Cerebellar cortex (tissue), 1 donor: ENCODE data around the gene RMND1.
A peak's percentile ranks its signal among the peaks of the same experiment; 100 is the strongest.
"Not testable (repeated sequence)": the region's sequence is repeated elsewhere in the genome, so short reads cannot be mapped to it uniquely, and the experiment has no call there.

Source experiments
- DNase-seq: peaks from one replicate; pipeline ENCODE4 v3.0.0-alpha.2; 2015; ENCODE audit warnings: low spot score

RMND1 gene

DNA sequence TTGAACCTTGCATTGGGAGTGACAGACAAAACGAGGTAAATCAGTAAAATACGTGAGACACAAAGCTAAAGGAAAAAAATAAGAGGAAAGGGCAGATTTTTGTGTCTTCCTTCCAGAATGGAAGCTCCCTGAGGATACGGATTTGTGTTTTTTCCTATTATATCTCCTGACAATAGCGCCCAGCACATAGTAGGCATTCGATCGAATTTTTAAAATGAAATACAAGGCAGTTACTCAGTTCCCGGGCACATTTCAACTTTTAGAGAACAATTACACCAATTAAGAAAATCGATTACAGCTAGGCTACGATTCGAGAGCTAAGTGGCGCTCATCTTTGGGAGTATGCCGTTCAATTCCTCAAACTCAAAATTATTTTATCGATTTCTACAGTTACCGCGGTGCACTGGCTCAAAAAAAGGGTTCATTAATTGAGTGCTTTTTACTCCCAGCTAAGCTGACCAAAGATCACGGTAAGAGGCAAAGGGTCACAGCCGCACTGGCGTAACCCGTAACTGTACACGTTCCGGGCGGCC, 443 bp downstream of the RMND1 start:
- no peak for DNase-seq

DNA sequence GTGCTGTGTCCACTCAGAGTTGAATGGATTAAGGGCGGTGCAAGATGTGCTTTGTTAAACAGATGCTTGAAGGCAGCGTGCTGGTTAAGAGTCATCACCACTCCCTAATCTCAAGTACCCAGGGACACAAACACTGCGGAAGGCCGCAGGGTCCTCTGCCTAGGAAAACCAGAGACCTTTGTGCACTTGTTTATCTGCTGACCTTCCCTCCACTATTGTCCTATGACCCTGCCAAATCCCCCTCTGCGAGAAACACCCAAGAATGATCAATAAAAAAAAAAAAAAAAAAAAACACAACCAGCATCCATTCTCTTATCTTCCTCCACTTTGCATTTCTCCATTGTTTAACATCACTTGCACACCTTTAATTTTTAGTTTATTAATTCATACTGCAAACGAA, 998 bp downstream of the RMND1 start:
- not testable (repeated sequence) for DNase-seq

DNA sequence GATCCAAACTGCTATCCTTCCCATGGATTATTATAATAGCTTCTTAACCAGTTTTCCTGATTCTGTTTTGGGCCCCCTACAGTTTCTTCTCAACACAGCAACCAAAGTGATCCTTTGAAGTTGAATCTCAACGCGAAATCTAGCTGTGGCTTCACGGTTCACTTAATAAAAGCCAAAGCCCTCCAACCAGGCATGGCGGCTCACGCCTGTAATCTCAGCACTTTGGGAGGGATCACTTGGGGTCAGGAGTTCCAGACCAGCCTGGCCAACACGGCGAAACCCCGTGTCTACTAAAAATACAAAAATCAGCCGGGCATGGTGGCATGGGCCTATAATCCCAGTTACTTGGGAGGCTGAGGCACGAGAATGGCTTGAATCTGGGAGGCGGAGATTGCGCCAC, 3.3 kb downstream of the RMND1 start:
- no peak for DNase-seq

DNA sequence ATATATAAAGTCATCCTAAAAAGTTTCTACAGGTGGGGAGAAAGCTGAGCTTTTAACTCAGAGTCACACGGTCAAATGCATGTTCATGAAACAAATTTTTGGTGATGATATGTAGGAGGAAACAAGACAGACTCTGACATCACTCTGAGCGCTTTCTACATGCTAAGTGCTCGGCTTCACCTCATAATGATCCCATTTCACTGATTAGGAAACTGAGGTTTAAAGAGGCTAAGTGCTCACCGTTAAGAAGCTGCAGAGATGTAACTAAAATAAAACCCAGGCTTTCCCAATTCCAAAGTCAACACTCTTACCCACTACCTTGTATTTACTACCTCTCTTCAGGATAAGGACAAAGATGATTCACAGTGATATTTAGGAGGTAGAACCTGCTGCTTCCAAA, 4.7 kb downstream of the RMND1 start:
- DNase-seq, result no peak

DNA sequence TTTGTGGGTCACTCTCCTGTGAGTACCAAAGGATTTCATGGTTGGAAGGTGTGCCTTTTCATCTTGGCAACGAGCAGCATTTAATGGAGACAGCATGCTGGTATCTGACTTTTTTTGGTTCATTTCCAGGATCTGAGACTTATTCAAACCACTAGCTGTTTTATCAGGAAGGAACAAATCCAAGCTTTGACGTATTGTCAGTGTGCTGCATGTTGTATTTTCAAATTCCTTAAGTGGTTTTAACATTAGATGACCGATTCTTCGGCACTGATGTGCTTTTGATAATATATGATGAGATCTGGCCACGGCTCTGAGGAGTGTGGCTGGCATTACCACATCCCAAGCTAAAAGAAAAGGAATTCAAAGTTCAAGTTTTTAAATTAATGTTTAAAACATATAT, 6.4 kb downstream of the RMND1 start:
- DNase-seq, result peak; percentile 29

DNA sequence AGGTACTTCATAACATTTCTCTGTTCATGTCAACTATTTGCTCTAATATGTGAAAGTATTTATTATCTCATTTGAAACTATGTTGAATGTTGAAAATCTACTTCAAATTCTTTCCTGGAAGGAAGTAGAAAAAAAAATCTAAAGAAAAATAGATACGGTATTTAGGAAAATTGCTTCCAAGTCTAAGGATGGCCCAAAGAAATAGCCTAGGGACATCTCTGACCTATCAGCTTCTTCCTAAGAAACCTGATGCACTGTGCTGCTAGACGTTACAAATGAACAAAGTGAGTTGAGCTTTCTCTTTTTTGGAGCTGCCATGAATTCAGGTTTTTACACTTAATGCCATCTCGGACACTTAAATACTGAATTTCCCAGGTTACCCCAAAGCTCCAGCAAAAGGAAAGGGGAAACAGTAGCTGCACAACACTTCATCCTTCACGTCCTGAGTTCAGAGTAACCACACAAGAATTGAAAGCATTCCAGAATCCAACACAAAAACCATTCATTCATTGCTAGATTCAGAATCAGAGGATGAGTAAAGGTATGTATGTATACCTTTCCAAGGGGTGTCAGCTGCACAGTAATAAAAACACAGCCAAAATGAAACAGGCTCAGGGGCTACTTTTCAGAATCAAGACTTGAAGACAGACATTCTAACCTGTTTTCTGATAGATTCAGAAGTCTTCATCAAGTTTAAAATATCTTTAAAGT, 7.9 kb downstream of the RMND1 start:
- no peak for DNase-seq

DNA sequence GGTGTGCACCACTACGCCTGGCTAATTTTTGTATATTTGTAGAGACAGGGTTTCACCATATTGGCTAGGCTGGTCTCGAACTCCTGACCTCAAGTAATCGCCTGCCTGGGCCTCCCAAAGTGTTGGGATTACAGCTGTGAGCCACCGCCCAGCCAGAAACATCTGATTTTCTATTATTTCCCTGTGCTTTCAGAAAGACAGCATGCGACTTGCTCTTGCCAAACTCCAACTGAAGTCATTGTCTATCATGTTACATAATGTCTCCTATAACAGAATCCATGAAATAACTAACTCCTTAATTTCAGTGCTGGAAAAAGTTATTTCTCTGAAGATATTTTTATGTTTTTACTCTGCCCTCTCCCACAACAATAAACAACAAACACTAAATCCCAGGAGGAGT, 8.5 kb downstream of the RMND1 start:
- DNase-seq, result no peak

DNA sequence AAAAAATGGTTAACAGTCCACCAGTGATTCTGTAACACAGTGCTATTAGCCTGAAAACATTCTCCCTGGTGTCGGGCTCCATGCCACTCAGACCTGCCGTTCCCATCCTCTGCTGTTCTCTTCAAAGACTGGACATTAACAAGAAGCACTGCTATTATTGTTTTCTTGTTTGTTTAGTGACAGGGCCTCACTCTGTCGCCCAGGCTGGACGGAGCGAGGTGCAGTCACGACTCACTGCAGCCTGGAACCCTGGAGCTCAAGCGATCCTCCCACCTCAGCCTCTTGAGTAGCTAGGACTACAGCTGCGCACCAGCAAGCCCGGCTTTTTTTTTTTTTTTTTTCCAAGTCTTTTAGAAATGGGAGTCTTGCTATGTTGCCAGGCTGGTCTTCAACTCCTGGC, 9.6 kb downstream of the RMND1 start:
- no peak for DNase-seq

DNA sequence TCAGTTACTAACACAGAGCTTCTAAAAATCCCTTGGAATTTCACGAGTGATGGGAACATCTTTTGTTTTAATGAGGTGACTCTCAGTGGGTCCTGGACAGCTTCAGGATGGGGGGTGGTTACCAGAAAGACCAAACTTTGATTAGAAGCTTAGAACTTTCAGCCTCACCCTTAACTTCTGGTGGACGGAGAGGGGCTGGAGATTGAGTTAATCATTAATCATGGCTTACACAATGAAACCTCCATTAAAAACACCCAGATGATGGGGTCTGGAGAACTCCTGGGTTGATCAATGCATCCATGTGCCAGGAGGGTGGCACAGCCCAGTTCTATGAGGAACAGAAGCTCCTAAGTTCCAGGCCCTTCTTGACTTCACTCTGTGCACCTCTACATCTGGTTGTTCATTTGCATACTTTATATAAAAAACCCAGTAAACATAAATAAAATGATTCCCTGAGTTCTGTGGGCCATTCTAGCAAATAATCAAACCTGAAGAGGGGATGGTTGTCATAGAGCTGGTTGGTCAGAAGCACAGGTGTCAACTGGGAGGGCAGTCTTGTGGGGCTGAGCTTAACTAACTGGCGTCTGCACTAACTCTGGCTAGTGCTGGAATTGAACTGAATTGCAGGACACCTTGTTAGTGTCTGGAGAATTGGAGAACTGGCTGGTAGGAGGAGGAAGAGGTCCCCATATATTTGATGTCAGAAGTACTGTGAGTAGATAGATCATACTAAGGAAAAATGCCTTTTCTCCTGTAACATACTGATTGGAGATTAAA, 10.3 kb downstream of the RMND1 start:
- no peak for DNase-seq

DNA sequence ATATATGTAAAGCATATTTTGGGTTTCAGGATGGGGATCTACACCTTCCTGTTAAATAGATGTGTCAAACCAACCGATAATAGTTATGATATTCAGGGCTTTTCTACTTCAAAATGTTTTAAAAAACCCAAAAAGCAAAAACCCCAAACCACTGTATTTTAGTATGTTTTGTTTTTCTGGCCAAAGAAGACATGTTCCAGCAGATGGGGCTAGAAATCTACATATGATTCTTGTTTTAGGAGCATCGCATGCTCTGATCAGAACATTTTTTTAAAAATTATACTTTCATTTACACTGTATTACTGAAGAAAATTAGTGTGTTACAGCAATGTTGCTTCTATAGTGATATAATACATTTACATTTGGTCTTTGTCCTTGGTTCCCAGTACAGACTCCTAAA, 11.0 kb downstream of the RMND1 start:
- no peak for DNase-seq

DNA sequence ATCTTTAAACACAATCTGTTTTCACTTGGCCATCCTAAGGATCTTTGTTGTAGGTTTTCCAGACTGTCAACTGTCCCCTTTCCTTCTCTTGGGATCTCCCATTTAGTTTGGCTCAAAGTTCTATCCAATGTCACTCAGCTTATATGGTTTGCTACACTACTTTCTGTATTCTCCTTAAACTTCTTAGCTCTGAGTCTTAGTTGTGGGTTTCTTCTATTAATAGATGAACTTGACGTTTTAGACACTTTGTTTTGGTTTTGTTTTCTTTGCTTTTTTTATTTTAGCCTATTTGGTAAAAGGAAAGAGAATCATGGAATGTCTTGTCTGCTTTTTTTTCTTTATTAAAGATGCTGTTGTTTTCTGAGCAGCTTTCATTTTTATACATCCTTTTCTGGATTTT, 11.4 kb downstream of the RMND1 start:
- no peak for DNase-seq

DNA sequence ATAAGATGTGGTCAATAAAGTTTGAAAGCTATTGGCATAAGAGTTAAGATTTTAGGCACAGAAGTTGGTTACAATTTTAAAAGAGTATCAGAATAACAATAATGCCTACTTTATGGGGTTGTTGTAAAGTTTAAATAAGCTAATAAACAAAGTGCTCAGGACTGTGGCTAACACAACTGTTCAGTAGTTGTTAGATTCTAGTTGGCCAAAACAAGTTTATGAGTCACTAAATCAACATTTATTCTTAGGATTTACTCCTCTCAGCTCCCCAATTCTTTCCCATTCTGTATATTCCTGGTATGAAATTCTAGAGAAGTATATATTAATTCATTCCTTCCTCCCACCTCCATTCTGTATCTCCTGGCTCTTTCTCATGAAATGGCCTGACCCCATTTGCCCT, 14.5 kb downstream of the RMND1 start:
- DNase-seq, result no peak

DNA sequence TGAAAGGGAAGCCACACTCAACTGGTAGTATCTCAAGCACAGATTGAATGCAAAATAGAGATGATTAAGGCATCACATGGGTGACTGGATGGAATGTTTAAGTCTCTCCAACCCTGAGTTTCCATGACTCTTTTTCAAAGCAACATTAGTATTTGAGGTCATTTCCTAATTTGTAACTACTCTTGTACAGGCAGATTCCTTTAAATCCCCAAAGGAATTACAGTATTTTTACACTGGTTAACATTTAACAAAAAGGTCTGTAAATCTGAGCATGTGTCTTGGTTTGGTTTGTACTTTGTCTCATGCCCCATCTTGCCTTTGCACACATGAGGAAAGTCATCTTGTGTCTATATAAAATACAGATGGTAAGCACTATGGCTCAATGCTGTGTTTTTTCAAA, 15.1 kb downstream of the RMND1 start:
- DNase-seq, result no peak

DNA sequence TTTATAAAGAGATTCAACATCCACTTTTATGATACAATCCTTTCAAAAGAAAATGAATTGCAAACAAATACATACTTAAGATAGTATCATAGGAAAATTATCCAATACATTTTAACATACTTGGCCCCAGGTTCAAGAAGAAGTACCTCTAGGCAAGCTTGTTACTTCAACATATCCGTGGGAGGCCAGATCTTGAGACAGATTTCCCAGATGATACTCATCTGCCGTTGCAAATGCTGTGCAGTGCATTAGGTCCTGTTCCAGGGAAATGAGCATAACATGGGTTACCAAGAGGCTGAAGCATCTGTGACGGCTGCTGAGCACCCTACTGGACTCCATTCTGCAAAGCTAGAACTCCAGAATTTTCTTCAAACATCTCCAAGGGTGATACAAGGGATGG, 15.6 kb downstream of the RMND1 start:
- DNase-seq, result no peak

DNA sequence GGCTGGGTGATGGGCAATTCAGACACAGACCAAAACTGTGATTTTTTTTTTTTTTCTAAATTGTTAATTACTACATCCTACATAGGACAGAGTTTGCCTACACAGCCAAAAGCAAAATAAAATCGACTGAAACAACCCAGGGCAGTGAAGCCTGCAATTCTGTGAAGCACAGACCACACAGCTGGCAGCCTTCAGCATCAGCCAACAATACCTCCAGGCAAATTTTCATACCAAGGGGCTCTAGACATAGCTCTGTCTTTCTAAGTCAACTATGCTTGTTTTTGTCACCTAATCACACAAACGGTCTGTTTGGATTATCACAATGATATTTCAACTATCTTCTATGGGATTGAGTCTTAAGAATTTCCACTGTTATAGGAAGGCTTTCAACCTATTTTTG, 17.6 kb downstream of the RMND1 start:
- no peak for DNase-seq

DNA sequence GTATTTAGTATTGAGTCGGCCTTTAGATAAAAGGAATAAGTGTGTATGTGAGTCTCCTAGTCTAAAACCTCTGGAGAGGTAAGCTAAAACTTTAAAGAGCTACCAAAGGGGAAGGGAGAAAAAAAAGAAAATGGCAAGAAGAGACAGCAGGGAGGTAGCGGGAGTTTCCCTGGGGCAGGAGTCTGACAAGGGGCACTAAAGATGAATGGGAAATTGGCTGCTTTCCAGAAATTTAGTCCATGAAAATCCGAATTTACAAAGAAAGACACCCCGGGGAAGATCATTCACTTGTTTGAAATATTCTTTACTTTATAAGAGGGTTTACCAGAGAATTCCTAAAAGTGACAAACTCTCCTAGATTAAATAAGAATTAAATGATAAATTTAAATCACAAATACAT, 19.3 kb downstream of the RMND1 start:
- DNase-seq, result no peak

DNA sequence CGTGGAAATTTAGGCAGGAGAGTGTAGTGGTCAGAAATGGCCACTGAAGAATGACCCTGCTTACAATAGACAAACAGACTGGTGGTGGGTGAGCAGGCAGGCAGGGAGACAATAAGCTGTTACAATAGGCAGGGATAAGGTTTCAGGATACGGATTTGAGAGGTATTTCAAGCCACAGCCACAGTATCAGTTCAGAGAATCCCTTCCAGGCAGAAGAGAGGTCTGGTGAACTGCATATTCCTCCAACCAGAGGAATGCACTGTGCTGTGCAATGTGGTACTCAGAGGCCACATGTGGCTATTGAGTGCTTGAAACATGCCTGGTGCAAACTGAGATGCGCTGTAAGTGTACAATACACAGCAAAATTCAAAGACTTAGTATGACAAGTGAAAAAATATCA, 20.6 kb downstream of the RMND1 start:
- no peak for DNase-seq

DNA sequence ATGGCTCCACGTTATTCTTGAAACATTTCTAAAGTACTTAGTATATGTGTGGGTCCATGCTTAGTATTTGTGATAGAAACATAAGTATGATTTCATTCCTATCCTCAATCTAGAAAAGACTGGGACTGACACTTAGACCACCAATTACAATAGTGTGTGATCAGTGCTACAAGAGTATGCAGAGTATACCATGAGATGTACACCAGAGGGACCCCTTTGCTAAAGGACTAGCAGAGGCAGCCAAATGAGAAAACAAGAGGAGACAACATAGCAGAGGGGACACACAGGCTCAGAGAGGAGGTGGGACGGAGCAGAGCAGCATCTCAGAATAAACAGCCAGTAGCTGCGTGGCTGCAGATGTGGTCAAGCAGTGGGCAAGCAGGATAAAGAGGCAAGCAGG, 21.0 kb downstream of the RMND1 start:
- DNase-seq, result peak; percentile 26

DNA sequence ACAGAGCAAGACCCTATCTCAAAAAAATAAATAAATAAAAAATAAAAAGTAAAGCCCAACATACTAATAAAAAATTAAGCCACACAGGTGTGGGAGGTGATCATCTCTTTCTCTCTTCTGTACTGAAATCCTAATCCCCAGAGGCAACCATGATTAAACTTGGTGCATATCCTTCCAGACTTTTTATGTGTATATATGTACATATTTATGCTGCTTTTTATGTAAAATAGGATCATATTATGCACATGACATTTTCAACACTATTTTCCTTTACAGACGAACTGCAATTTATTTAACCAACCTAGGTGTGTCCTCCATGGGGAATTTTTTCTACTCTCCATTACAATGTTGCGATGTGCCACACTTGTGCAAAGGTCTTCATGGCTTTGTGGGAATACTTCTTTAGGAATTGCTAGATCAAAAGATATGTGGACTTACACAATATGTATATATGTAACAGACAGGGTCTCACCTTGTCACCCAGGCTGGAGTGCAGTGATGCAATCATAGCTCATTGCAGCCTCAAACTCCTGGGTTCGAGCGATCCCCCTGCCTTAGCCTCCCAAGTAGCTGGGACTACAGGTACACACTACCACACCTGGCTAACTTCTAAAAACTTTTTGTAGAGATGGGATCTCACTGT, 23.7 kb downstream of the RMND1 start:
- DNase-seq, result no peak

DNA sequence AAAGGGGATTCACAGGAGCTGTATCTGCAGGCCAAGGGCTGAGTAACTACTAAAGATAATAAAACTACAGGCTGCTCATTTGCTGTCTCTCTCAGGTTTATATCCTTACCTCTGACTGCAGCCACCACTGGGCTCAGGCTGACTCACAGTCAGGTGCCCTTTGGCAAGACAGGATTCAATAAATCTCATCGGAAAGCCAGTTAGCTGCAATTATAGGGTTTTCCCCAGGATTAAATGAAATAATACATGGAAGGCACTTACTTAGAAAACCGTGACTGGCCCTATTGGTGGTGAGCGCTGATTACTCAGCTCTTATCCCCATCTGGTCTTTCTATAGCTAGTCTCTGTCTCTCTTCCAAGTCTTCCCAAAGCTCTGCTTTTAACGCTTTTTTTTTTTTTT, 26.4 kb downstream of the RMND1 start:
- DNase-seq, result no peak

DNA sequence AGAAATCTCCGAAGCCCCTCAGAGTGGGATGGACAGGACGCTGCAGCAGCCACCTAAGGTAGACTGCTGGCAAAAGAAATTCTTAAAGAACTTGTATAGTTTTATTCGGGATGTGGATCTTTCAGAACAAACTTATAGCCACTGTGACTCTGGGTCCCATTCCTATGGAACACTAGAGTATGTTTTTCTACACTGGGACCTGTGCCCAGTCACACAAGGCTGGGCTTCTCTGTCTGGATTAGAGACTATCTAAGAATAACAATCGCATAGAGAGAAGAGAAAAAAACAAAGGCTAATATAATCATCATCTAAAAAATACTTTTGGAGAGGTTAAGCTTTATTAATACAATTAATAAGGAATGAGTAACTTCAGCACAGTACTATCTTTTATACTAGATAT, 28.9 kb downstream of the RMND1 start:
- DNase-seq, result no peak

DNA sequence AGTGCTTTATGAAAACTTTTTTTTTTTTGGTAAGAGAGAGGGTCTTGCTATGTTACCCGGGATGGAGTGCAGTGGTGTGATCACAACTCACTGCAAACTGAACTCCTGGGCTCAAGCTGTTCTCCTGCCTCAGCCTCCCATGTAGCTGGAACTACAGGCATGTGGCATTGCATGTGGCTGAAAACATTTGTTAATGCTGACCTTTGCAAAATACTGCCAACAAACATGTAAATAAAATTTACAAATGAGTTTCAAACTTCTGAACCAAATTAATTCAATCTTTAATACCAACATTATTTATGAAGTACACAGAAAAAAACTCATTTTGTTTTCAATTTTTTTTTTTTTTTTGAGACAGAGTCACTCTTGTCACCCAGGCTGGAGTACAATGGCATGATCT, 34.4 kb downstream of the RMND1 start:
- no peak for DNase-seq

DNA sequence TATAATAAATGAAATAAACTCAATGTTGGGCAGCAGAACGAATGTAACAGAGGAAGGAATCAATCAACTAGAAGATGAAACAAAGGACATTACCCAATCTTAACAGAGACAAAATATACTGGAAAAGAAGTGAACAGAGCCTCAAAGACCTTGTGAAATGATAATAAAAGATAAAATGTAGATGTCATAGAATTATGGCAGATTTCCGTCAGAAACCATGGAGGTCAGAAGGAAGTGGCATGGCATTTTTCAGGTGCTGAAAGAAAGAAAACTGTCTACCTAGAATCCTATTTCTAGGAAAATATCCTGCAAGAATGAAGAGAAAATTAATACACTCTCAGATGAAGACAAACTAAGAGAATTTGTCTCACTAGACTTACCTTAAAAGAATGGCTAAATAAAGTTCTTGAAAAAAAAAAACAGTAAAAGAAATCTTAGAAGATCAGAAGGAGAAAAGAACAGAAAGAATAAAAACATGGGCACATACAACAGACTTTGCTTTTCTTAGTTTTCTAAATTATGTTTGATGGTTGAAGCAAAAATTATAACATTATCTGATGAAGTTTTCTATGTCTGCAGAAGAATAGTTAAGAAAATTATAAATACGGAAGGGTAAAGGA, 37.2 kb downstream of the RMND1 start:
- DNase-seq, result no peak
